PFSK-1 (cell line): ENCODE data around the gene EFHD2.

Source experiments
- FOXP2 ChIP-seq: optimal IDR thresholded peaks from 2 replicates; pipeline ENCODE3; 2011; ENCODE audit warnings: borderline replicate concordance, control low read depth, inconsistent platforms; ENCODE audit not compliant: insufficient read depth; ENCODE audit errors: extremely low read length, extremely low read depth
- POLR2AphosphoS5 ChIP-seq: IDR thresholded peaks from 2 replicates; pipeline ENCODE4 v1.6.1; 2012; ENCODE audit warnings: low read depth, mild to moderate bottlenecking, control low read depth, low read length, moderate library complexity
- REST ChIP-seq, 2 experiments: IDR thresholded peaks; 2 replicates each; pipeline versions ENCODE4 v1.6.1 to v1.8.0; 2011 to 2012; ENCODE audit warnings: low read depth in 2 of 2, low read length in 2 of 2, control low read depth in 1 of 2, inconsistent platforms in 1 of 2, mild to moderate bottlenecking in 1 of 2, moderate library complexity in 1 of 2; ENCODE audit not compliant: insufficient read depth in 1 of 2
- SIN3A ChIP-seq: IDR thresholded peaks from 2 replicates; pipeline ENCODE4 v1.6.1; 2012; ENCODE audit warnings: mild to moderate bottlenecking, low read length, moderate library complexity, borderline replicate concordance; ENCODE audit not compliant: insufficient read depth
- TAF1 ChIP-seq: IDR thresholded peaks from 2 replicates; pipeline ENCODE4 v1.6.1; 2012; ENCODE audit warnings: low read length, control low read depth, borderline replicate concordance; ENCODE audit not compliant: insufficient read depth

The EFHD2 gene

GRCh38 chr1:15364740-15365139 is 44.9 kb upstream of the EFHD2 start:
- TF ChIP-seq TAF1: no peak
- TF ChIP-seq FOXP2: no peak
- no peak for TF ChIP-seq SIN3A
- no peak for TF ChIP-seq REST (IDR thresholded peaks at IDR 0.05; ENCODE audit: insufficient read depth in 1 of 2, low read depth in 2 of 2, low read length in 2 of 2)
- TF ChIP-seq POLR2AphosphoS5: no peak

- no peak for TF ChIP-seq TAF1
- no peak for TF ChIP-seq POLR2AphosphoS5
- no peak for TF ChIP-seq REST (IDR thresholded peaks at IDR 0.05; ENCODE audit: insufficient read depth in 1 of 2, low read depth in 2 of 2, low read length in 2 of 2)
- no peak for TF ChIP-seq SIN3A
- no peak for TF ChIP-seq FOXP2
Measured at GRCh38 chr1:15368888-15369287, 40.8 kb upstream of the EFHD2 start.

GRCh38 chr1:15370268-15370667 is 39.4 kb upstream of the EFHD2 start:
- no peak for TF ChIP-seq POLR2AphosphoS5

- TF ChIP-seq TAF1: no peak
Measured at GRCh38 chr1:15370781-15371520, 38.7 kb upstream of the EFHD2 start.

- TF ChIP-seq FOXP2: no peak
- TF ChIP-seq TAF1: no peak
- TF ChIP-seq REST (IDR thresholded peaks at IDR 0.05; ENCODE audit: insufficient read depth in 1 of 2, low read depth in 2 of 2, low read length in 2 of 2): no peak
- no peak for TF ChIP-seq SIN3A
- TF ChIP-seq POLR2AphosphoS5: no peak
Measured at GRCh38 chr1:15371610-15372545, 37.8 kb upstream of the EFHD2 start.

GRCh38 chr1:15378729-15379128 is 31.0 kb upstream of the EFHD2 start:
- TF ChIP-seq SIN3A (no peak), FOXP2 (no peak), TAF1 (no peak), REST (IDR thresholded peaks at IDR 0.05; ENCODE audit: insufficient read depth in 1 of 2, low read depth in 2 of 2, low read length in 2 of 2) (no peak), POLR2AphosphoS5 (no peak)
